Parathyroid adenoma (tissue), 2 donors: Measurements from ENCODE around the gene BET1L.
"Not testable (repeated sequence)": the region's sequence is repeated elsewhere in the genome, so short reads cannot be mapped to it uniquely, and the experiment has no call there.

Source experiments
- H2AFZ ChIP-seq: fragments of 300-600 bp; sonication (generic); one replicate; pipeline ENCODE4 v1.7.0; 2017; ENCODE audit warnings: antibody characterized with exemption, mild to moderate bottlenecking
- H3K27ac ChIP-seq: fragments of 300-600 bp; sonication (generic); one replicate; pipeline ENCODE4 v1.7.0; 2017
- H3K27me3 ChIP-seq: fragments of 300-600 bp; sonication (generic); one replicate; pipeline ENCODE4 v1.7.0; 2017; ENCODE audit warnings: low read length; ENCODE audit not compliant: control insufficient read depth, insufficient read depth
- H3K36me3 ChIP-seq: fragments of 300-600 bp; sonication (generic); one replicate; pipeline ENCODE4 v1.7.0; 2017; ENCODE audit warnings: low read length; ENCODE audit not compliant: control insufficient read depth, insufficient read depth
- H3K4me1 ChIP-seq: fragments of 300-600 bp; sonication (generic); one replicate; pipeline ENCODE4 v1.7.0; 2017; ENCODE audit warnings: control low read depth
- H3K4me2 ChIP-seq: fragments of 300-600 bp; sonication (generic); one replicate; pipeline ENCODE4 v1.7.0; 2017; ENCODE audit warnings: low read length
- H3K4me3 ChIP-seq: fragments of 300-600 bp; sonication (generic); one replicate; pipeline ENCODE4 v1.7.0; 2017; ENCODE audit warnings: low read depth, low read length
- H3K79me2 ChIP-seq: fragments of 300-600 bp; sonication (generic); one replicate; pipeline ENCODE4 v1.7.0; 2017; ENCODE audit warnings: control low read depth
- H3K9ac ChIP-seq: fragments of 300-600 bp; sonication (generic); one replicate; pipeline ENCODE4 v1.7.0; 2017; ENCODE audit warnings: mild to moderate bottlenecking
- H3K9me3 ChIP-seq: fragments of 300-600 bp; sonication (generic); one replicate; pipeline ENCODE4 v1.7.0; 2017; ENCODE audit warnings: low read length; ENCODE audit not compliant: control insufficient read depth
- CTCF ChIP-seq: fragments of 300-600 bp; sonication (generic); IDR thresholded peaks from one replicate; pipeline ENCODE4 v1.7.0; 2017; ENCODE audit warnings: antibody characterized with exemption, mild to moderate bottlenecking
- donor health status: primary hyperparathyroidism.

BET1L gene

GRCh38 chr11:221539-221938 is 14.3 kb upstream of the BET1L start:
- no peaks in the 10 kb centered on the region for H3K79me2 ChIP-seq
- no peak overlapping the region for H2AFZ ChIP-seq
- no peak for TF ChIP-seq CTCF
- H3K9me3 ChIP-seq = no peaks in the 10 kb centered on the region
- no peaks in the 10 kb centered on the region for H3K36me3 ChIP-seq
- H3K9ac ChIP-seq = no peak overlapping the region
- H3K27ac ChIP-seq = no peak overlapping the region
- H3K4me1 ChIP-seq = no peaks in the 10 kb centered on the region
- H3K27me3 ChIP-seq = no peaks in the 10 kb centered on the region
- H3K4me2 ChIP-seq = no peak overlapping the region
- no peak overlapping the region for H3K4me3 ChIP-seq

- not testable (repeated sequence) for H2AFZ ChIP-seq, H3K27ac ChIP-seq, H3K4me1 ChIP-seq, H3K9ac ChIP-seq, H3K79me2 ChIP-seq, H3K4me2 ChIP-seq, H3K36me3 ChIP-seq, H3K4me3 ChIP-seq, H3K9me3 ChIP-seq, H3K27me3 ChIP-seq
Measured at GRCh38 chr11:220641-221215, 13.5 kb upstream of the BET1L start.

GRCh38 chr11:218815-219593 is 11.8 kb upstream of the BET1L start:
- Histone ChIP-seq H3K36me3 (no peaks in the 10 kb centered on the region), H3K9ac (no peak overlapping the region), H3K4me3 (no peak overlapping the region), H3K27me3 (no peaks in the 10 kb centered on the region), H3K4me2 (no peak overlapping the region), H3K27ac (no peak overlapping the region), H3K79me2 (no peaks in the 10 kb centered on the region), H3K9me3 (no peaks in the 10 kb centered on the region), H3K4me1 (no peaks in the 10 kb centered on the region), H2AFZ (no peak overlapping the region)
- TF ChIP-seq CTCF = no peak

- H3K27ac ChIP-seq = no peak overlapping the region
- no peak overlapping the region for H3K4me3 ChIP-seq
- no peaks in the 10 kb centered on the region for H3K4me1 ChIP-seq
- no peak overlapping the region for H2AFZ ChIP-seq
- no peaks in the 10 kb centered on the region for H3K79me2 ChIP-seq
- H3K4me2 ChIP-seq = no peak overlapping the region
- H3K9ac ChIP-seq = no peak overlapping the region
- H3K9me3 ChIP-seq = no peaks in the 10 kb centered on the region
- TF ChIP-seq CTCF = no peak
- H3K27me3 ChIP-seq = no peaks in the 10 kb centered on the region
- H3K36me3 ChIP-seq = no peaks in the 10 kb centered on the region
Measured at GRCh38 chr11:217704-218103, 10.5 kb upstream of the BET1L start.

GRCh38 chr11:216081-216974 is 9.1 kb upstream of the BET1L start:
- Histone ChIP-seq H3K4me1 (no peaks in the 10 kb centered on the region), H3K9me3 (no peaks in the 10 kb centered on the region), H3K36me3 (no peaks in the 10 kb centered on the region), H3K27ac (no peak overlapping the region), H2AFZ (no peak overlapping the region), H3K4me2 (no peak overlapping the region), H3K9ac (no peak overlapping the region), H3K27me3 (no peaks in the 10 kb centered on the region), H3K4me3 (no peak overlapping the region), H3K79me2 (no peaks in the 10 kb centered on the region)
- TF ChIP-seq CTCF = no peak
